ENCODE results near the gene ZNF280A. TPM values are rescaled to one million over a fixed set of nuclear protein-coding genes. Genes with fewer than 3 reads are reported as not detected.

Gene ZNF280A
- polyA plus RNA-seq (ENCODE audit: insufficient read depth in 1 of 5, insufficient read length in 5 of 5, low replicate concordance in 1 of 5), result not detected
- long read RNA-seq, donor 1, result 0 reads
- long read RNA-seq, donor 2, result 0 reads
- long read RNA-seq, donor 3, result 0 reads
- long read RNA-seq, donor 4, result 0 reads
- long read RNA-seq, donor 5, result 0 reads
- long read RNA-seq, donor 6, result 0 reads
- long read RNA-seq, donor 7, result 0 reads
- long read RNA-seq, donor 8, result 0 reads

- DNase-seq, result no peak
Measured at GRCh38 chr22:22520020-22520656, at the start of gene ZNF280A. Gene ZNF280A (minus strand): TSS chr22:22520270. CDS start chr22:22515630, 4,640 bp downstream.

- no peak for DNase-seq
Measured at GRCh38 chr22:22569218-22569617, 49.1 kb upstream of the ZNF280A start.

GRCh38 chr22:22565981-22566380 lies 45.9 kb upstream of the ZNF280A start:
- no peak for DNase-seq

GRCh38 chr22:22558972-22559603 lies 39.0 kb upstream of the ZNF280A start, which contains the start of gene PRAME:
Gene PRAME (minus strand): TSS chr22:22559265. CDS start chr22:22556832, 2,433 bp downstream.
- no peak for DNase-seq

GRCh38 chr22:22558071-22558971 lies 38.3 kb upstream of the ZNF280A start:
- DNase-seq, result no peak

- no peak for DNase-seq
Measured at GRCh38 chr22:22556995-22557925, 37.2 kb upstream of the ZNF280A start.

GRCh38 chr22:22556578-22556977 lies 36.5 kb upstream of the ZNF280A start:
- DNase-seq, result no peak

GRCh38 chr22:22555596-22555995 lies 35.5 kb upstream of the ZNF280A start:
- DNase-seq, result no peak

GRCh38 chr22:22554587-22555284 lies 34.7 kb upstream of the ZNF280A start:
- no peak for DNase-seq

- DNase-seq, result no peak
Measured at GRCh38 chr22:22553735-22554586, 33.9 kb upstream of the ZNF280A start.

GRCh38 chr22:22553141-22553540 lies 33.1 kb upstream of the ZNF280A start:
- no peak for DNase-seq

- DNase-seq, result no peak
Measured at GRCh38 chr22:22552630-22553029, 32.6 kb upstream of the ZNF280A start.

- no peak for DNase-seq
Measured at GRCh38 chr22:22550789-22551434, 30.8 kb upstream of the ZNF280A start.

GRCh38 chr22:22548910-22549309 lies 28.8 kb upstream of the ZNF280A start:
- DNase-seq, result no peak

GRCh38 chr22:22548317-22548716 lies 28.2 kb upstream of the ZNF280A start:
- no peak for DNase-seq

- DNase-seq, result no peak
Measured at GRCh38 chr22:22547692-22548300, 27.7 kb upstream of the ZNF280A start.

GRCh38 chr22:22547226-22547625 lies 27.2 kb upstream of the ZNF280A start:
- DNase-seq, result no peak

- no peak for DNase-seq
Measured at GRCh38 chr22:22546490-22546889, 26.4 kb upstream of the ZNF280A start.

All from right lung (tissue), 10 donors.